HepG2 (cell line): ENCODE measurements around the gene CCN6. TPM values are rescaled to one million over a fixed set of nuclear protein-coding genes. Genes with fewer than 3 reads are reported as not detected.

ENCODE experiments used
- ARHGAP35 ChIP-seq: sonication (generic); formaldehyde crosslinking; IDR thresholded peaks from 2 replicates; pipeline ENCODE4 v1.9.0; 2022; ENCODE audit warnings: mild to moderate bottlenecking, inconsistent platforms, moderate library complexity, missing genetic modification reagents, borderline replicate concordance
- ARNTL ChIP-seq: sonication (generic); formaldehyde crosslinking; IDR thresholded peaks from 2 replicates; pipeline ENCODE4 v1.4.0; 2020; ENCODE audit warnings: mild to moderate bottlenecking, missing genetic modification reagents
- ERF ChIP-seq: IDR thresholded peaks from 2 replicates; pipeline ENCODE4 v1.6.1; 2018; ENCODE audit warnings: missing biosample characterization, missing genetic modification reagents
- GLMP ChIP-seq: sonication (generic); formaldehyde crosslinking; IDR thresholded peaks from 2 replicates; pipeline ENCODE4 v1.9.0; 2021; ENCODE audit warnings: missing genetic modification reagents, mild to moderate bottlenecking, borderline replicate concordance
- NCOA1 ChIP-seq: sonication (generic); formaldehyde crosslinking; IDR thresholded peaks from 2 replicates; pipeline ENCODE4 v1.9.0; 2021; ENCODE audit warnings: missing genetic modification reagents
- NFRKB ChIP-seq: fragments of 450-650 bp; IDR thresholded peaks from 2 replicates; pipeline ENCODE4 v1.6.1; 2017
- RAD21 ChIP-seq: fragments of 450-650 bp; formaldehyde crosslinking; IDR thresholded peaks from 2 replicates; pipeline ENCODE4 v1.5.0; 2020; ENCODE audit warnings: mild to moderate bottlenecking
- RFX1 ChIP-seq: fragments of 450-650 bp; IDR thresholded peaks from 2 replicates; pipeline ENCODE4 v1.6.1; 2017
- TBX2 ChIP-seq: sonication (generic); formaldehyde crosslinking; IDR thresholded peaks from 2 replicates; pipeline ENCODE4 v1.5.0; 2020; ENCODE audit warnings: missing genetic modification reagents, mild to moderate bottlenecking, borderline replicate concordance
- ZGPAT ChIP-seq: IDR thresholded peaks from 2 replicates; pipeline ENCODE4 v1.6.1; 2016; ENCODE audit warnings: mild to moderate bottlenecking
- ZHX1 ChIP-seq: sonication (generic); formaldehyde crosslinking; IDR thresholded peaks from 2 replicates; pipeline ENCODE4 v1.8.1; 2022; ENCODE audit warnings: low read depth, mild to moderate bottlenecking, missing genetic modification reagents
- ZNF251 ChIP-seq: sonication (generic); formaldehyde crosslinking; IDR thresholded peaks from 2 replicates; pipeline ENCODE4 v1.9.0; 2021; ENCODE audit warnings: mild to moderate bottlenecking, missing genetic modification reagents
- ZNF276 ChIP-seq: sonication (generic); formaldehyde crosslinking; IDR thresholded peaks from 2 replicates; pipeline ENCODE4 v1.4.0; 2020; ENCODE audit warnings: mild to moderate bottlenecking, low read depth, missing genetic modification reagents
- ZNF710 ChIP-seq: sonication (generic); formaldehyde crosslinking; IDR thresholded peaks from 2 replicates; pipeline ENCODE4 v1.5.0; 2020; ENCODE audit warnings: mild to moderate bottlenecking, missing genetic modification reagents, borderline replicate concordance
- ZNF770 ChIP-seq: sonication (generic); formaldehyde crosslinking; IDR thresholded peaks from 2 replicates; pipeline ENCODE4 v1.5.0; 2020; ENCODE audit warnings: mild to moderate bottlenecking, missing genetic modification reagents
- ZSCAN29 ChIP-seq: sonication (generic); formaldehyde crosslinking; conservative IDR thresholded peaks from 2 replicates; pipeline ENCODE4 v1.4.0; 2020; ENCODE audit warnings: mild to moderate bottlenecking, missing genetic modification reagents
- polyA plus RNA-seq, 8 experiments: library from polyadenylated mRNA; depleted of rRNA in 3 of 8; stranded (reverse) in 7 of 8; unstranded in 1 of 8; fragments of >200 nt; fragmentation: Illumina TruSeq in 4 of 8; extraction: Trizol in 4 of 8; gene quantifications; 2 replicates each; pipeline versions ENCODE4 v1.2.1 to v1.2.3, GENCODE V29; 2011 to 2016; ENCODE audit warnings: low read depth in 4 of 8, missing spikeins in 1 of 8, mixed read lengths in 1 of 8; ENCODE audit not compliant: insufficient read depth in 1 of 8
- total RNA-seq, 5 experiments: library from RNA; depleted of rRNA; stranded (reverse); fragments of >200 nt; fragmentation: Illumina TruSeq; extraction: Trizol; gene quantifications; 2 replicates each; pipeline ENCODE4 v1.2.3, GENCODE V29; 2016; ENCODE audit warnings: low read depth in 1 of 5
- TF ChIP-seq, protein P1 (sequence below): IDR thresholded peaks from 2 replicates; pipeline ENCODE4 v1.6.1; 2016

The CCN6 gene
- total and polyA plus RNA-seq, 2 of the 13 experiments (the other 11 are each of a cell fraction or from before 2014, with no cell fraction given), result not detected

DNA sequence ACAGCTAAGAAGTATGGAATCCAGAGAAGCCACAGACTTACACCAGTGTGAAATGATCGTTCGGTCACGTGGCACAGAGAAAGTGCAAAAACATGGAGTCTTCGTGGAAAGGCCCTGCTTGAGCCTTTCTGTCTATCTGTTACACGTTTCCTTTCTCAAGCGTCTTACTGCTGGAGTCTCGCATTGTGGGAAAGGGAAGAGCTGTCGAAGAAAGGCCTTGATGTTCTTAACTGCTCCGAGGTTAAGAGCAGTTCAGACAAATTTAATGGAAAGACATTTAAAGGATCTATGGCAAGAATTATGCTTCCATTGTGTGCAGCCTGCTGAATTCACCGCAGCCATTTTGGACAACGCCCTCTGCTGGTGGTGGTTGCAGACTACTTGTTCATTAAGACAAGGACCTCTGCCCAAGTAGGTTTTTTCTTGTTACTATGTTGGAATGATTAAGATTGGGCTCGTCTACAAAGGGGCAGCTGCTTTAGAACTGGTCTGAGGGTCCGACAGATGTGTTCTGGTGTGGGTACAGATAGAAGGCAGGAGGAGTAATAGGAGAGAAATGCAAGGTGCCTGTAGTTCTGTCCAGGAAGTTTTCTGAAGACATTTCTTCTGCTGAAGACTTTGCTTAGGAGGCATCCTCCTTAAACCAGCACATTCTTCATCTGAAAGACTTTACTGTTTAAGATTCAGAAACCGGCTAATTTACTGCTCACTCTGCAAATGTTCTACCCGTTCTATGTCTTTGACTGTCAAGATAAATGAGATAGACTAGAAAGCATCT is 24.7 kb upstream of the CCN6 start (continued):
- TF ChIP-seq ZNF710 (no peak), NCOA1 (CRISPR knock-in tag) (no peak), ZSCAN29 (CRISPR knock-in tag) (no peak), ZNF770 (CRISPR knock-in tag) (no peak), ARHGAP35 (CRISPR knock-in tag) (no peak), ZNF251 (CRISPR knock-in tag) (no peak), ZGPAT (CRISPR knock-in tag) (peak; percentile 57; the same call in 1 of the 2 replicates), RFX1 (no peak), ZNF276 (CRISPR knock-in tag) (no peak), GLMP (no peak), ERF (no peak), ARNTL (no peak), TBX2 (CRISPR knock-in tag) (no peak), RAD21 (CRISPR knock-in tag) (peak; percentile 46; the same call in 1 of the 2 replicates), ZHX1 (CRISPR knock-in tag) (no peak), NFRKB (no peak)
- TF ChIP-seq, protein P1, sequence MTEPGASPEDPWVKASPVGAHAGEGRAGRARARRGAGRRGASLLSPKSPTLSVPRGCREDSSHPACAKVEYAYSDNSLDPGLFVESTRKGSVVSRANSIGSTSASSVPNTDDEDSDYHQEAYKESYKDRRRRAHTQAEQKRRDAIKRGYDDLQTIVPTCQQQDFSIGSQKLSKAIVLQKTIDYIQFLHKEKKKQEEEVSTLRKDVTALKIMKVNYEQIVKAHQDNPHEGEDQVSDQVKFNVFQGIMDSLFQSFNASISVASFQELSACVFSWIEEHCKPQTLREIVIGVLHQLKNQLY (CRISPR knock-in tag), result no peak
